Astrocyte (in vitro differentiated cells and primary cell): ENCODE measurements around the gene TSFM.

Experiments
- CTCF ChIP-seq: IDR thresholded peaks from 2 replicates; pipeline ENCODE4 v1.5.1; 2011; ENCODE audit warnings: low read depth, mild to moderate bottlenecking, inconsistent platforms, low read length, moderate library complexity; ENCODE audit not compliant: insufficient read depth
- EZH2 ChIP-seq: IDR thresholded peaks from 2 replicates; pipeline ENCODE4 v1.6.1; 2012; ENCODE audit warnings: mild to moderate bottlenecking, low read length, inconsistent platforms; ENCODE audit not compliant: insufficient read depth

- TF ChIP-seq CTCF (no peak), EZH2 (no peak)
Measured at GRCh38 chr12:57745485-57745881, 37.1 kb upstream of the TSFM start.
